ENCODE results near the gene GCAT. TPM values are rescaled to one million over a fixed set of nuclear protein-coding genes. Genes with fewer than 3 reads are reported as not detected.

The GCAT gene
- total and polyA plus RNA-seq, 2 of the 13 experiments (the other 11 are each of a cell fraction or from before 2014, with no cell fraction given), result 28.0 to 50.3 TPM

DNA sequence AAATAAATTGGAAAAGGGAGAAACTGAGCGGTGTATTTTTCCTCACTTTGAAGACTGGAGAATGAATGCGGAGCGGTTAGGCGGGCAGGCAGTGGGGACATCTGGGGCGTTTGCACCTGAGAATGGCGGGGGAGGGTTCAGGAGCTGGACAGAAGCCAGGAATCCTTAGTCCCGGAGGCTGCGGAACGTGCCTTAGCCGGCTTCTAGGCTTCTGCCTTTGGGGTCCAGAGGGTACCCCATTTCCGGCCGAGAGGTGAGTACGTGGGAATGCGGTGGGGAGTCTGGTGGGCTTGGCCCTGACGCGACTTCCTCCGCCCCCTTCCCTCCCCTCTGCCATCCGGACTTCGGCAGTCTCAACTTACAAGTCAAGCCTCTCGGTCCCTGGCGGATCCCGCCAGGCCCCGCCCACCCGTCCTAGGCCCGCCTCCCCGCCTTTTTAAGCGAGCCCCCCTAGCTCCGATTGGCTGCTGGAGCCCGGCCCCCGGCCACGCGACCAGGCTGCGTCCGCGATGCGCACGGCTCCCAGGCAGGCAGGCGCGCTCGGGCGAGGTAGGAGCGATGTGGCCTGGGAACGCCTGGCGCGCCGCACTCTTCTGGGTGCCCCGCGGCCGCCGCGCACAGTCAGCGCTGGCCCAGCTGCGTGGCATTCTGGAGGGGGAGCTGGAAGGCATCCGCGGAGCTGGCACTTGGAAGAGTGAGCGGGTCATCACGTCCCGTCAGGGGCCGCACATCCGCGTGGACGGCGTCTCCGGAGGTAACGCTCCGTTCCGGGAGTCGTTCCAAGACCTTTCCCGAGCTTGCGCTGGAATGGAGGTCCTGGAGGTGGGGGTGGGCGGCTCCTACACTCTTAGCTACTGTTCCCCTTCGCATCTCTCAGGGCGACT lies at the start of gene GCAT (continued):
- TF ChIP-seq YEATS2 (CRISPR knock-in tag; IDR thresholded peaks at IDR 0.05; ENCODE audit: borderline replicate concordance), result peak; percentile 34; the same call in 1 of the 2 replicates
- TF ChIP-seq RAD51 (IDR thresholded peaks at IDR 0.05; ENCODE audit: borderline replicate concordance), result no peak
- TF ChIP-seq ZNF143 (CRISPR knock-in tag; IDR thresholded peaks at IDR 0.05), result peak; percentile 55; the same call in 1 of the 2 replicates
- TF ChIP-seq, protein P1, sequence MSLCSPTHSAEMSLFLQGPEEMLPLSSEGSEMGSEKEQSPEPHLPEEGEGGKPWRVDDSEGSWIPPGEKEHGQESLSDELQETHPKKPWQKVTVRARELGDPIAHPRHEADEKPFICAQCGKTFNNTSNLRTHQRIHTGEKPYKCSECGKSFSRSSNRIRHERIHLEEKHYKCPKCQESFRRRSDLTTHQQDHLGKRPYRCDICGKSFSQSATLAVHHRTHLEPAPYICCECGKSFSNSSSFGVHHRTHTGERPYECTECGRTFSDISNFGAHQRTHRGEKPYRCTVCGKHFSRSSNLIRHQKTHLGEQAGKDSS (CRISPR knock-in tag; IDR thresholded peaks at IDR 0.05; ENCODE audit: borderline replicate concordance, low read depth), result peak; percentile 77; the same call in 1 of the 2 replicates
- TF ChIP-seq GZF1 (CRISPR knock-in tag; IDR thresholded peaks at IDR 0.05), result no peak
- TF ChIP-seq, protein P2, sequence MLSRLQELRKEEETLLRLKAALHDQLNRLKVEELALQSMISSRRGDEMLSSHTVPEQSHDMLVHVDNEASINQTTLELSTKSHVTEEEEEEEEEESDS (CRISPR knock-in tag; IDR thresholded peaks at IDR 0.05; ENCODE audit: borderline replicate concordance), result no peak
- TF ChIP-seq, protein P3, sequence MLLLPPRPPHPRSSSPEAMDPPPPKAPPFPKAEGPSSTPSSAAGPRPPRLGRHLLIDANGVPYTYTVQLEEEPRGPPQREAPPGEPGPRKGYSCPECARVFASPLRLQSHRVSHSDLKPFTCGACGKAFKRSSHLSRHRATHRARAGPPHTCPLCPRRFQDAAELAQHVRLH (CRISPR knock-in tag; IDR thresholded peaks at IDR 0.05; ENCODE audit: borderline replicate concordance, low read depth), result no peak
- no peak for TF ChIP-seq ZFP36L2 (CRISPR knock-in tag; IDR thresholded peaks at IDR 0.05)
- TF ChIP-seq, protein P4, sequence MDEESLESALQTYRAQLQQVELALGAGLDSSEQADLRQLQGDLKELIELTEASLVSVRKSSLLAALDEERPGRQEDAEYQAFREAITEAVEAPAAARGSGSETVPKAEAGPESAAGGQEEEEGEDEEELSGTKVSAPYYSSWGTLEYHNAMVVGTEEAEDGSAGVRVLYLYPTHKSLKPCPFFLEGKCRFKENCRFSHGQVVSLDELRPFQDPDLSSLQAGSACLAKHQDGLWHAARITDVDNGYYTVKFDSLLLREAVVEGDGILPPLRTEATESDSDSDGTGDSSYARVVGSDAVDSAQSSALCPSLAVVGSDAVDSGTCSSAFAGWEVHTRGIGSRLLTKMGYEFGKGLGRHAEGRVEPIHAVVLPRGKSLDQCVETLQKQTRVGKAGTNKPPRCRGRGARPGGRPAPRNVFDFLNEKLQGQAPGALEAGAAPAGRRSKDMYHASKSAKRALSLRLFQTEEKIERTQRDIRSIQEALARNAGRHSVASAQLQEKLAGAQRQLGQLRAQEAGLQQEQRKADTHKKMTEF (CRISPR knock-in tag; IDR thresholded peaks at IDR 0.05), result peak; percentile 89
- peak; percentile 95 for TF ChIP-seq SAFB2 (CRISPR knock-in tag; IDR thresholded peaks at IDR 0.05; ENCODE audit: borderline replicate concordance, low read depth)
- peak; percentile 85 for TF ChIP-seq MEIS2 (CRISPR knock-in tag; IDR thresholded peaks at IDR 0.05)
- TF ChIP-seq, protein P5, sequence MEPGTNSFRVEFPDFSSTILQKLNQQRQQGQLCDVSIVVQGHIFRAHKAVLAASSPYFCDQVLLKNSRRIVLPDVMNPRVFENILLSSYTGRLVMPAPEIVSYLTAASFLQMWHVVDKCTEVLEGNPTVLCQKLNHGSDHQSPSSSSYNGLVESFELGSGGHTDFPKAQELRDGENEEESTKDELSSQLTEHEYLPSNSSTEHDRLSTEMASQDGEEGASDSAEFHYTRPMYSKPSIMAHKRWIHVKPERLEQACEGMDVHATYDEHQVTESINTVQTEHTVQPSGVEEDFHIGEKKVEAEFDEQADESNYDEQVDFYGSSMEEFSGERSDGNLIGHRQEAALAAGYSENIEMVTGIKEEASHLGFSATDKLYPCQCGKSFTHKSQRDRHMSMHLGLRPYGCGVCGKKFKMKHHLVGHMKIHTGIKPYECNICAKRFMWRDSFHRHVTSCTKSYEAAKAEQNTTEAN (CRISPR knock-in tag; conservative IDR thresholded peaks at IDR 0.05), result peak; percentile 55
- no peak for TF ChIP-seq ATRX (CRISPR knock-in tag; IDR thresholded peaks at IDR 0.05; ENCODE audit: borderline replicate concordance)
- no peak for TF ChIP-seq SIN3B (IDR thresholded peaks at IDR 0.05; ENCODE audit: low read length)
- TF ChIP-seq, protein P6, sequence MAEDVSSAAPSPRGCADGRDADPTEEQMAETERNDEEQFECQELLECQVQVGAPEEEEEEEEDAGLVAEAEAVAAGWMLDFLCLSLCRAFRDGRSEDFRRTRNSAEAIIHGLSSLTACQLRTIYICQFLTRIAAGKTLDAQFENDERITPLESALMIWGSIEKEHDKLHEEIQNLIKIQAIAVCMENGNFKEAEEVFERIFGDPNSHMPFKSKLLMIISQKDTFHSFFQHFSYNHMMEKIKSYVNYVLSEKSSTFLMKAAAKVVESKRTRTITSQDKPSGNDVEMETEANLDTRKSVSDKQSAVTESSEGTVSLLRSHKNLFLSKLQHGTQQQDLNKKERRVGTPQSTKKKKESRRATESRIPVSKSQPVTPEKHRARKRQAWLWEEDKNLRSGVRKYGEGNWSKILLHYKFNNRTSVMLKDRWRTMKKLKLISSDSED (CRISPR knock-in tag; IDR thresholded peaks at IDR 0.05), result no peak
- TF ChIP-seq NCOA1 (CRISPR knock-in tag; IDR thresholded peaks at IDR 0.05), result no peak
- TF ChIP-seq, protein P7, sequence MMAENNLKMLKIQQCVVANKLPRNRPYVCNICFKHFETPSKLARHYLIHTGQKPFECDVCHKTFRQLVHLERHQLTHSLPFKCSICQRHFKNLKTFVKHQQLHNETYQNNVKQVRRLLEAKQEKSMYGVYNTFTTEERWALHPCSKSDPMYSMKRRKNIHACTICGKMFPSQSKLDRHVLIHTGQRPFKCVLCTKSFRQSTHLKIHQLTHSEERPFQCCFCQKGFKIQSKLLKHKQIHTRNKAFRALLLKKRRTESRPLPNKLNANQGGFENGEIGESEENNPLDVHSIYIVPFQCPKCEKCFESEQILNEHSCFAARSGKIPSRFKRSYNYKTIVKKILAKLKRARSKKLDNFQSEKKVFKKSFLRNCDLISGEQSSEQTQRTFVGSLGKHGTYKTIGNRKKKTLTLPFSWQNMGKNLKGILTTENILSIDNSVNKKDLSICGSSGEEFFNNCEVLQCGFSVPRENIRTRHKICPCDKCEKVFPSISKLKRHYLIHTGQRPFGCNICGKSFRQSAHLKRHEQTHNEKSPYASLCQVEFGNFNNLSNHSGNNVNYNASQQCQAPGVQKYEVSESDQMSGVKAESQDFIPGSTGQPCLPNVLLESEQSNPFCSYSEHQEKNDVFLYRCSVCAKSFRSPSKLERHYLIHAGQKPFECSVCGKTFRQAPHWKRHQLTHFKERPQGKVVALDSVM (CRISPR knock-in tag; IDR thresholded peaks at IDR 0.05), result no peak; the same call in 1 of the 2 replicates
- TF ChIP-seq, protein P8, sequence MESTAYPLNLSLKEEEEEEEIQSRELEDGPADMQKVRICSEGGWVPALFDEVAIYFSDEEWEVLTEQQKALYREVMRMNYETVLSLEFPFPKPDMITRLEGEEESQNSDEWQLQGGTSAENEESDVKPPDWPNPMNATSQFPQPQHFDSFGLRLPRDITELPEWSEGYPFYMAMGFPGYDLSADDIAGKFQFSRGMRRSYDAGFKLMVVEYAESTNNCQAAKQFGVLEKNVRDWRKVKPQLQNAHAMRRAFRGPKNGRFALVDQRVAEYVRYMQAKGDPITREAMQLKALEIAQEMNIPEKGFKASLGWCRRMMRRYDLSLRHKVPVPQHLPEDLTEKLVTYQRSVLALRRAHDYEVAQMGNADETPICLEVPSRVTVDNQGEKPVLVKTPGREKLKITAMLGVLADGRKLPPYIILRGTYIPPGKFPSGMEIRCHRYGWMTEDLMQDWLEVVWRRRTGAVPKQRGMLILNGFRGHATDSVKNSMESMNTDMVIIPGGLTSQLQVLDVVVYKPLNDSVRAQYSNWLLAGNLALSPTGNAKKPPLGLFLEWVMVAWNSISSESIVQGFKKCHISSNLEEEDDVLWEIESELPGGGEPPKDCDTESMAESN (CRISPR knock-in tag; conservative IDR thresholded peaks at IDR 0.05), result 0 out of 2 replicates have a peak, but pooled peaks have one; percentile 49
- no peak for TF ChIP-seq HCFC1 (IDR thresholded peaks at IDR 0.05; ENCODE audit: low read depth, low read length)
